IPS-18a (cell line): Measurements from ENCODE around the gene BORCS5.
"Not testable (repeated sequence)": the region's sequence is repeated elsewhere in the genome, so short reads cannot be mapped to it uniquely, and the experiment has no call there.

Experiments used
- H3K27ac ChIP-seq: one replicate; pipeline ENCODE4 v1.5.1; 2013; ENCODE audit warnings: low read length
- H3K27me3 ChIP-seq: one replicate; pipeline ENCODE4 v1.6.1; 2013; ENCODE audit warnings: mild to moderate bottlenecking, low read length; ENCODE audit not compliant: control insufficient read depth, insufficient read depth
- H3K36me3 ChIP-seq: one replicate; pipeline ENCODE4 v1.6.1; 2013; ENCODE audit warnings: low read depth, low read length; ENCODE audit not compliant: control insufficient read depth
- H3K4me1 ChIP-seq: one replicate; pipeline ENCODE4 v1.6.1; 2013; ENCODE audit warnings: low read depth, low read length; ENCODE audit not compliant: control insufficient read depth
- H3K4me3 ChIP-seq: one replicate; pipeline ENCODE4 v1.5.1; 2013; ENCODE audit warnings: low read length
- H3K9ac ChIP-seq: one replicate; pipeline ENCODE4 v1.6.1; 2013; ENCODE audit warnings: mild to moderate bottlenecking, low read length, moderate library complexity
- H3K9me3 ChIP-seq: one replicate; pipeline ENCODE4 v1.6.1; 2013; ENCODE audit warnings: low read depth, low read length; ENCODE audit not compliant: control insufficient read depth

The BORCS5 gene

GRCh38 chr12:12471982-12472961 lies 115.4 kb downstream of the BORCS5 start:
- peaks cover 29% of the 10 kb centered on the region for H3K36me3 ChIP-seq
- H3K4me3 ChIP-seq, H3K27me3 ChIP-seq, H3K9me3 ChIP-seq, H3K9ac ChIP-seq, H3K27ac ChIP-seq, H3K4me1 ChIP-seq: not testable (repeated sequence)

GRCh38 chr12:12473223-12473622 lies 116.3 kb downstream of the BORCS5 start:
- H3K9ac ChIP-seq = no peak overlapping the region
- no peaks in the 10 kb centered on the region for H3K4me1 ChIP-seq
- H3K27ac ChIP-seq = no peak overlapping the region
- peaks cover 5% of the 10 kb centered on the region for H3K9me3 ChIP-seq
- peaks cover 34% of the 10 kb centered on the region for H3K36me3 ChIP-seq
- no peaks in the 10 kb centered on the region for H3K27me3 ChIP-seq
- no peak overlapping the region for H3K4me3 ChIP-seq

GRCh38 chr12:12474471-12474928 lies 117.6 kb downstream of the BORCS5 start:
- Histone ChIP-seq H3K4me3 (no peak overlapping the region), H3K4me1 (no peaks in the 10 kb centered on the region)

GRCh38 chr12:12474931-12475795 lies 118.3 kb downstream of the BORCS5 start:
- Histone ChIP-seq H3K4me3 (no peak overlapping the region), H3K36me3 (peaks cover 48% of the 10 kb centered on the region), H3K4me1 (no peaks in the 10 kb centered on the region), H3K9ac (no peak overlapping the region), H3K27me3 (no peaks in the 10 kb centered on the region), H3K9me3 (peaks cover 5% of the 10 kb centered on the region), H3K27ac (no peak overlapping the region)

More at GRCh38 chr12:12474471-12474928, 117.6 kb downstream of the BORCS5 start:
- Histone ChIP-seq H3K27me3 (no peaks in the 10 kb centered on the region), H3K9me3 (peaks cover 5% of the 10 kb centered on the region), H3K36me3 (peaks cover 42% of the 10 kb centered on the region), H3K9ac (no peak overlapping the region), H3K27ac (no peak overlapping the region)

GRCh38 chr12:12476857-12477531 lies 120.1 kb downstream of the BORCS5 start:
- Histone ChIP-seq H3K4me1 (no peaks in the 10 kb centered on the region), H3K36me3 (peaks cover 58% of the 10 kb centered on the region), H3K9ac (no peak overlapping the region), H3K9me3 (no peaks in the 10 kb centered on the region), H3K27ac (no peak overlapping the region), H3K27me3 (no peaks in the 10 kb centered on the region), H3K4me3 (no peak overlapping the region)

GRCh38 chr12:12477532-12477890 lies 120.6 kb downstream of the BORCS5 start:
- Histone ChIP-seq H3K9ac (no peak overlapping the region), H3K27ac (no peak overlapping the region), H3K4me3 (no peak overlapping the region), H3K4me1 (no peaks in the 10 kb centered on the region), H3K9me3 (no peaks in the 10 kb centered on the region), H3K36me3 (peaks cover 62% of the 10 kb centered on the region), H3K27me3 (no peaks in the 10 kb centered on the region)

- Histone ChIP-seq H3K27me3 (no peaks in the 10 kb centered on the region), H3K36me3 (peaks cover 56% of the 10 kb centered on the region), H3K9ac (no peak overlapping the region), H3K27ac (no peak overlapping the region), H3K4me3 (no peak overlapping the region), H3K4me1 (no peaks in the 10 kb centered on the region), H3K9me3 (no peaks in the 10 kb centered on the region)
These were observed 123.2 kb downstream of the BORCS5 start for GRCh38 chr12:12480074-12480473.

GRCh38 chr12:12481631-12482030 lies 124.8 kb downstream of the BORCS5 start:
- H3K4me3 ChIP-seq = no peak overlapping the region
- H3K9ac ChIP-seq = no peak overlapping the region
- H3K4me1 ChIP-seq = no peaks in the 10 kb centered on the region
- no peaks in the 10 kb centered on the region for H3K27me3 ChIP-seq
- H3K9me3 ChIP-seq = no peaks in the 10 kb centered on the region
- no peak overlapping the region for H3K27ac ChIP-seq
- H3K36me3 ChIP-seq = peaks cover 53% of the 10 kb centered on the region

- Histone ChIP-seq H3K27ac (no peak overlapping the region), H3K9ac (no peak overlapping the region), H3K9me3 (no peaks in the 10 kb centered on the region), H3K4me3 (no peak overlapping the region), H3K27me3 (no peaks in the 10 kb centered on the region), H3K36me3 (peaks cover 52% of the 10 kb centered on the region), H3K4me1 (no peaks in the 10 kb centered on the region)
These were observed 125.4 kb downstream of the BORCS5 start for GRCh38 chr12:12482150-12482761.

GRCh38 chr12:12482959-12483358 lies 126.1 kb downstream of the BORCS5 start:
- H3K4me3 ChIP-seq = no peak overlapping the region
- no peak overlapping the region for H3K9ac ChIP-seq
- H3K4me1 ChIP-seq = no peaks in the 10 kb centered on the region
- H3K27me3 ChIP-seq = no peaks in the 10 kb centered on the region
- H3K27ac ChIP-seq = no peak overlapping the region
- H3K9me3 ChIP-seq = no peaks in the 10 kb centered on the region
- peaks cover 47% of the 10 kb centered on the region for H3K36me3 ChIP-seq

- H3K9ac ChIP-seq = no peak overlapping the region
- H3K9me3 ChIP-seq = no peaks in the 10 kb centered on the region
These were observed 126.6 kb downstream of the BORCS5 start for GRCh38 chr12:12483438-12483837.

More at GRCh38 chr12:12483438-12483837, 126.6 kb downstream of the BORCS5 start:
- no peak overlapping the region for H3K4me3 ChIP-seq
- no peaks in the 10 kb centered on the region for H3K4me1 ChIP-seq
- H3K27me3 ChIP-seq = no peaks in the 10 kb centered on the region
- H3K27ac ChIP-seq = no peak overlapping the region
- H3K36me3 ChIP-seq = peaks cover 47% of the 10 kb centered on the region
